Lower leg skin (tissue), 3 donors: ENCODE data around the gene MAP4K3.

Experiments used
- CTCF ChIP-seq, 3 donors: fragments of 450-650 bp; IDR thresholded peaks; one replicate each; pipeline ENCODE4 v1.5.1; 2016; ENCODE audit warnings: antibody characterized with exemption in 3 of 3, mild to moderate bottlenecking in 3 of 3, moderate library complexity in 2 of 3
- POLR2A ChIP-seq, 2 donors: fragments of 450-650 bp; IDR thresholded peaks; one replicate each; pipeline ENCODE4 v1.6.1; 2016 to 2017; ENCODE audit warnings: antibody characterized with exemption in 2 of 2, mild to moderate bottlenecking in 1 of 2, moderate library complexity in 1 of 2

GRCh38 chr2:39223909-39224308 is 213.2 kb downstream of the MAP4K3 start:
- TF ChIP-seq CTCF (IDR thresholded peaks at IDR 0.05) (no peak), POLR2A (IDR thresholded peaks at IDR 0.05) (no peak)
